KMS-11 (cell line): ENCODE data around the gene LMNA.

Experiments used
- H2AFZ ChIP-seq: fragments of 200-600 bp; sonication (generic); 2 replicates; pipeline ENCODE4 v1.6.1; 2016; ENCODE audit warnings: antibody characterized with exemption, mixed run types, low read depth
- H3K27ac ChIP-seq: fragments of 200-600 bp; sonication (generic); 2 replicates; pipeline ENCODE4 v1.6.1; 2016; ENCODE audit warnings: mild to moderate bottlenecking, mixed run types
- H3K27me3 ChIP-seq: fragments of 200-600 bp; sonication (generic); 2 replicates; pipeline ENCODE4 v1.6.1; 2017; ENCODE audit warnings: mild to moderate bottlenecking, low read depth, mixed run types, moderate library complexity; ENCODE audit not compliant: insufficient read depth
- H3K36me3 ChIP-seq: fragments of 200-600 bp; sonication (generic); 2 replicates; pipeline ENCODE4 v1.6.1; 2017; ENCODE audit warnings: mild to moderate bottlenecking, mixed run types; ENCODE audit not compliant: insufficient read depth
- H3K4me1 ChIP-seq: fragments of 200-600 bp; sonication (generic); 2 replicates; pipeline ENCODE4 v1.6.1; 2016; ENCODE audit warnings: mild to moderate bottlenecking, low read depth, mixed run types; ENCODE audit not compliant: poor library complexity, severe bottlenecking
- H3K4me2 ChIP-seq: fragments of 200-600 bp; sonication (generic); 2 replicates; pipeline ENCODE4 v1.7.0; 2016; ENCODE audit warnings: mild to moderate bottlenecking, mixed run types
- H3K4me3 ChIP-seq: fragments of 200-600 bp; sonication (generic); IDR thresholded peaks from 2 replicates; pipeline ENCODE4 v1.6.1; 2017; ENCODE audit warnings: low read depth, low read length, mixed read lengths; ENCODE audit not compliant: insufficient read depth
- H3K79me2 ChIP-seq: fragments of 200-600 bp; sonication (generic); 2 replicates; pipeline ENCODE4 v1.6.1; 2016; ENCODE audit warnings: low read depth, mixed run types; ENCODE audit not compliant: insufficient read depth
- H3K9ac ChIP-seq: fragments of 200-600 bp; sonication (generic); 2 replicates; pipeline ENCODE4 v1.6.1; 2016; ENCODE audit warnings: mild to moderate bottlenecking, mixed run types
- H4K20me1 ChIP-seq: fragments of 200-600 bp; sonication (generic); 2 replicates; pipeline ENCODE4 v1.6.1; 2016; ENCODE audit warnings: mild to moderate bottlenecking, mixed run types; ENCODE audit not compliant: insufficient read depth
- CTCF ChIP-seq: fragments of 200-600 bp; sonication (generic); conservative IDR thresholded peaks from 2 replicates; pipeline ENCODE4 v1.6.1; 2017; ENCODE audit warnings: low read depth, mild to moderate bottlenecking, antibody characterized with exemption, low read length, moderate library complexity, mixed read lengths

The LMNA gene

GRCh38 chr1:156157966-156158365, 43.5 kb downstream of the LMNA start:
- Histone ChIP-seq H3K4me2 (no peak overlapping the region), H4K20me1 (no peaks in the 10 kb centered on the region), H3K27me3 (no peaks in the 10 kb centered on the region), H3K79me2 (no peaks in the 10 kb centered on the region), H3K36me3 (no peaks in the 10 kb centered on the region), H3K4me3 (no peak overlapping the region), H3K9ac (no peak overlapping the region), H3K4me1 (no peaks in the 10 kb centered on the region), H3K27ac (no peak overlapping the region), H2AFZ (no peak overlapping the region)
- no peak for TF ChIP-seq CTCF

- H3K4me3 ChIP-seq = no peak overlapping the region
- no peak overlapping the region for H3K27ac ChIP-seq
- no peaks in the 10 kb centered on the region for H3K36me3 ChIP-seq
- TF ChIP-seq CTCF = no peak
- H2AFZ ChIP-seq = no peak overlapping the region
- no peak overlapping the region for H3K9ac ChIP-seq
- no peak overlapping the region for H3K4me2 ChIP-seq
- H3K27me3 ChIP-seq = no peaks in the 10 kb centered on the region
- no peaks in the 10 kb centered on the region for H3K4me1 ChIP-seq
- H4K20me1 ChIP-seq = no peaks in the 10 kb centered on the region
- no peaks in the 10 kb centered on the region for H3K79me2 ChIP-seq
These were observed 45.7 kb downstream of the LMNA start for GRCh38 chr1:156160000-156160742.

- no peak overlapping the region for H3K27ac ChIP-seq
- no peak overlapping the region for H3K4me2 ChIP-seq
- no peaks in the 10 kb centered on the region for H3K79me2 ChIP-seq
- no peaks in the 10 kb centered on the region for H4K20me1 ChIP-seq
- H3K9ac ChIP-seq = no peak overlapping the region
- TF ChIP-seq CTCF = no peak
- H3K4me1 ChIP-seq = no peaks in the 10 kb centered on the region
- H3K4me3 ChIP-seq = no peak overlapping the region
- no peak overlapping the region for H2AFZ ChIP-seq
- no peaks in the 10 kb centered on the region for H3K27me3 ChIP-seq
- H3K36me3 ChIP-seq = no peaks in the 10 kb centered on the region
These were observed 46.2 kb downstream of the LMNA start for GRCh38 chr1:156160743-156161171.

- Histone ChIP-seq H3K4me1 (no peaks in the 10 kb centered on the region), H3K79me2 (no peaks in the 10 kb centered on the region), H3K27me3 (no peaks in the 10 kb centered on the region), H3K36me3 (no peaks in the 10 kb centered on the region), H3K9ac (no peak overlapping the region), H2AFZ (no peak overlapping the region), H4K20me1 (no peaks in the 10 kb centered on the region), H3K27ac (no peak overlapping the region), H3K4me2 (no peak overlapping the region), H3K4me3 (no peak overlapping the region)
- TF ChIP-seq CTCF = no peak
These were observed 48.0 kb downstream of the LMNA start for GRCh38 chr1:156162430-156163037.
